Neuronal stem cell (in vitro differentiated cells): ENCODE results near the gene CASZ1.

Experiments
- DNase-seq: peaks from one replicate; pipeline ENCODE4 v3.0.0-alpha.2; 2013; ENCODE audit warnings: low spot score
- H2AFZ ChIP-seq: one replicate; pipeline ENCODE4 v1.6.1; 2013; ENCODE audit warnings: mild to moderate bottlenecking, low read length, inconsistent platforms
- H2AK5ac ChIP-seq: 2 replicates; pipeline ENCODE4 v1.6.1; 2013; ENCODE audit warnings: low read depth, mild to moderate bottlenecking, inconsistent platforms, low read length, moderate library complexity, mixed read lengths
- H2BK120ac ChIP-seq: 2 replicates; pipeline ENCODE4 v1.6.1; 2013; ENCODE audit warnings: low read depth, mild to moderate bottlenecking, inconsistent platforms, low read length, moderate library complexity, mixed read lengths
- H2BK12ac ChIP-seq: one replicate; pipeline ENCODE4 v1.6.1; 2013; ENCODE audit warnings: low read length, inconsistent platforms
- H2BK15ac ChIP-seq: 2 replicates; pipeline ENCODE4 v1.6.1; 2013; ENCODE audit warnings: mild to moderate bottlenecking, low read length, inconsistent platforms, mixed read lengths
- H2BK5ac ChIP-seq: one replicate; pipeline ENCODE4 v1.6.1; 2013; ENCODE audit warnings: inconsistent platforms, mild to moderate bottlenecking, low read length, moderate library complexity
- H3K14ac ChIP-seq: one replicate; pipeline ENCODE4 v1.6.1; 2013; ENCODE audit warnings: low read length, inconsistent platforms
- H3K18ac ChIP-seq: 2 replicates; pipeline ENCODE4 v1.6.1; 2013; ENCODE audit warnings: low read length, inconsistent platforms
- H3K23ac ChIP-seq: 2 replicates; pipeline ENCODE4 v1.6.1; 2013; ENCODE audit warnings: low read depth, mild to moderate bottlenecking, mixed read lengths, low read length, inconsistent platforms; ENCODE audit not compliant: poor library complexity
- H3K27ac ChIP-seq: replicated peaks from 3 replicates; pipeline ENCODE4 v1.5.1; 2013; ENCODE audit warnings: low read length, inconsistent platforms
- H3K27me3 ChIP-seq, 3 experiments: 2 replicates each; pipeline ENCODE4 v1.6.1; 2013; ENCODE audit warnings: low read length in 3 of 3, mild to moderate bottlenecking in 2 of 3, inconsistent platforms in 1 of 3, low read depth in 1 of 3, mixed read lengths in 1 of 3, moderate library complexity in 1 of 3; ENCODE audit not compliant: control insufficient read depth in 3 of 3, insufficient read depth in 3 of 3
- H3K36me3 ChIP-seq, 2 donors: replicated peaks in 1 of 2; 2 replicates each; pipeline ENCODE4 v1.6.1; 2013; ENCODE audit warnings: low read length in 2 of 2; ENCODE audit not compliant: control insufficient read depth in 2 of 2, insufficient read depth in 2 of 2
- H3K4ac ChIP-seq: 2 replicates; pipeline ENCODE4 v1.6.1; 2013; ENCODE audit warnings: inconsistent platforms, mild to moderate bottlenecking, low read length, moderate library complexity
- H3K4me1 ChIP-seq, 2 donors: 1 replicate in 1 of 2; 2 replicates in 1 of 2; pipeline ENCODE4 v1.6.1; 2013; ENCODE audit warnings: low read length in 2 of 2, low read depth in 1 of 2; ENCODE audit not compliant: control insufficient read depth in 2 of 2, insufficient read depth in 1 of 2
- H3K4me2 ChIP-seq: one replicate; pipeline ENCODE4 v1.6.1; 2013; ENCODE audit warnings: mild to moderate bottlenecking, low read length, inconsistent platforms; ENCODE audit not compliant: insufficient read depth, poor library complexity, severe bottlenecking
- H3K4me3 ChIP-seq, 2 donors: 2 replicates each; pipeline ENCODE4 v1.5.1; 2013; ENCODE audit warnings: low read length in 2 of 2, mild to moderate bottlenecking in 2 of 2, inconsistent platforms in 1 of 2, moderate library complexity in 1 of 2
- H3K79me1 ChIP-seq: one replicate; pipeline ENCODE4 v1.6.1; 2013; ENCODE audit warnings: low read depth, mild to moderate bottlenecking, inconsistent platforms, low read length, moderate library complexity
- H3K9ac ChIP-seq: one replicate; pipeline ENCODE4 v1.6.1; 2013; ENCODE audit warnings: mild to moderate bottlenecking, low read depth, low read length, inconsistent platforms; ENCODE audit not compliant: poor library complexity
- H3K9me3 ChIP-seq, 2 donors: replicated peaks in 1 of 2; 2 replicates each; pipeline versions ENCODE3 to v1.6.1; 2013; ENCODE audit warnings: low read length in 2 of 2, mild to moderate bottlenecking in 2 of 2, inconsistent platforms in 1 of 2, low read depth in 1 of 2, mixed read lengths in 1 of 2, moderate library complexity in 1 of 2; ENCODE audit not compliant: control insufficient read depth in 2 of 2, insufficient read depth in 1 of 2
- H4K8ac ChIP-seq: one replicate; pipeline ENCODE4 v1.6.1; 2013; ENCODE audit warnings: low read depth, mild to moderate bottlenecking, inconsistent platforms, low read length, moderate library complexity
- H4K91ac ChIP-seq: one replicate; pipeline ENCODE4 v1.6.1; 2013; ENCODE audit warnings: low read length, low read depth, mild to moderate bottlenecking, inconsistent platforms; ENCODE audit not compliant: poor library complexity
- WGBS, 2 donors: extraction: QIAGEN DNeasy Blood & Tissue Kit; methylation state at CpG; one replicate each; pipeline ENCODE4 v1.1.7; 2013; ENCODE audit warnings: missing lambda C conversion rate in 2 of 2, mixed read lengths in 1 of 2; ENCODE audit not compliant: insufficient read length in 2 of 2, insufficient replicate concordance in 1 of 2; ENCODE audit errors: extremely low coverage in 2 of 2; 5-methylcytosine and 5-hydroxymethylcytosine counted together

Gene CASZ1

DNA sequence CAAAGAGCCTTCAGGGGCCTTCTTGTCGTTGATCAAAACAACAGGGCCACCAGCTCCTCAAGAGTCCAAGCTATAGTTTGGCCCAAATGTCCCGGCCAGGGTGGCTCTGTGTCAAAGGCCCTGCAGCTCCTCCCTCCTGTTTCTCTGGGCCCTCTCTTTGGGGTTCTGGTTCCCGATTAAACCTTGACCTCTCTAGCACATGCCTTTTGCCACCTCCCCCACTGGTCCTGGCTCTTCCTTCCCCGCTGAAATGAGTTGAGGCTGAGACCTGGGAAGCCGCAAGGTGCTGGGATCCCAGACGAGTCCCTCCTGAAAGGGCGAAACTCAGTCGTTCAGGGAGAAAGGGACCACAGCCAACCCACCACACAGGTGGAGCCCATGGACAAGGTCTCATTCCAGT lies 56.9 kb downstream of the CASZ1 start:
- Histone ChIP-seq H2BK5ac (peak overlapping the region; percentile 47), H3K27me3 (no peaks in the 10 kb centered on the region), H3K27ac (no peak overlapping the region), H3K23ac (no peak overlapping the region), H3K18ac (peak overlapping the region; percentile 79), H2BK120ac (no peak overlapping the region), H3K4ac (no peak overlapping the region), H3K9me3 (no peaks in the 10 kb centered on the region), H3K14ac (no peak overlapping the region), H3K4me3 (no peak overlapping the region), H2AFZ (no peak overlapping the region), H3K4me2 (no peak overlapping the region), H3K9ac (no peak overlapping the region), H3K4me1 (peaks cover 24% of the 10 kb centered on the region in 2 donors), H3K79me1 (peaks cover 2% of the 10 kb centered on the region), H4K8ac (no peak overlapping the region), H2BK15ac (peak overlapping the region; percentile 3), H4K91ac (no peak overlapping the region), H3K36me3 (no peaks in the 10 kb centered on the region), H2BK12ac (no peak overlapping the region), H2AK5ac (peak overlapping the region; percentile 76)
- WGBS, 2 donors, result no CpG with 5 or more reads among the region's 8 CpGs
- no peak for DNase-seq

DNA sequence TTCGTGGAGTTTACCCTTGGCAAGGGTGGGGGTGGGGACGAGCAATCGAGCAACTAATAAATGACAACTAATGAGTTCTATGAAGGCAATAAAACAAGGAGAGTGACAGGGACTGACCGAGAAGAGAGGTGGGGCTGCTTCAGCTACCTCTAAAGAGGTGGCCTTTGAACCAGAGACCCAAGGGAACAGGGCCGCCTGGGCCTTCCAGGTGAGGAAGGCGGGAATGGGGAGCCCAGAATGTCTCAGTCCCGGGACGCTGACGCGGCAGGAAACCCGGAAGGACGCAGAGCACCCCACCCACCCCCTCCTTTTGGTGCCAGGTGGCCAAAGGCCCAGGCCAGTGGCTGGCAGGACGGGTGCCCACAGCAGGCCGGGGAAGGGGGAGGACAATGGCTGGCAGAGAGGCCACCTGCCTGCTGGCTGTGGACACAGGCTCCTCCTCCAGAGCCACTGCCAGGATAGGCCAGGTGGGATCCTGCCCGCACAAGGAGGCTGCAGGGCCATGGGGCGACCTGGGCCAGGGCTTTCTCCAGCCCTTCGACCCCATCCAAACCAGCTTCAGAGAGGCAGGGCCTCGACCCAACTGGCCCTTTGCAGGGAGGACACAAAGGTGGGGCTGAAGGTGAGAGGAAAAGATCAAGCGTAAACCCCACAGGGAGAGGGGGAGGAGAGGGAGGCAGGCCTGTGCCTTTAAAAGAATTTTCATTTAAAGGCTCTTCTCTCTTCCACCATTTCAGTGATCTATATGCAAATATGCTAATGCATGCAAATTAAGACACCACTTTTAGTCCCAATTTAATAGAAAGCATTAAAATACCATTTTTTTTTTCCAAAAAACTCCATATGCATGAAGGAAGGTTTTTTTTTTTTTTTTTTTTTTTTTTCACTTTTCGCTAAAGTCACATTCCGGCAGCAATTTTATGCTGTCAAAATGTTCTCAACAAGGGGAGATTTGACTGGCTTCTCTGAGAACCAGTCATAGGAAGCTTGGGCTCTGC lies 58.1 kb downstream of the CASZ1 start:
- peaks cover 34% of the 10 kb centered on the region in 2 donors for H3K4me1 ChIP-seq
- peak overlapping the region; percentile 93 for H2AK5ac ChIP-seq
- peak overlapping the region; percentile 77 for H2BK15ac ChIP-seq
- peak overlapping the region; percentile 87 for H3K23ac ChIP-seq
- peak overlapping the region; percentile 88 for H2BK120ac ChIP-seq
- peak overlapping the region; percentile 34 for H3K9ac ChIP-seq
- H3K9me3 ChIP-seq, result no peaks in the 10 kb centered on the region
- H3K4me2 ChIP-seq, result no peak overlapping the region
- H3K18ac ChIP-seq, result peak overlapping the region; percentile 86
- no peaks in the 10 kb centered on the region for H3K36me3 ChIP-seq
- peak overlapping the region; percentile 68 for H3K4ac ChIP-seq
- no peak overlapping the region for H3K4me3 ChIP-seq
- H4K91ac ChIP-seq, result no peak overlapping the region
- H2BK12ac ChIP-seq, result peak overlapping the region; percentile 81
- peaks cover 4% of the 10 kb centered on the region for H3K79me1 ChIP-seq
- H3K14ac ChIP-seq, result no peak overlapping the region
- no peak overlapping the region for H4K8ac ChIP-seq
- H3K27ac ChIP-seq, result no peak overlapping the region
- H3K27me3 ChIP-seq, result no peaks in the 10 kb centered on the region
- no peak for DNase-seq
- H2AFZ ChIP-seq, result no peak overlapping the region
- WGBS, 2 donors, result no CpG with 5 or more reads among the region's 21 CpGs
- no peak overlapping the region for H2BK5ac ChIP-seq

DNA sequence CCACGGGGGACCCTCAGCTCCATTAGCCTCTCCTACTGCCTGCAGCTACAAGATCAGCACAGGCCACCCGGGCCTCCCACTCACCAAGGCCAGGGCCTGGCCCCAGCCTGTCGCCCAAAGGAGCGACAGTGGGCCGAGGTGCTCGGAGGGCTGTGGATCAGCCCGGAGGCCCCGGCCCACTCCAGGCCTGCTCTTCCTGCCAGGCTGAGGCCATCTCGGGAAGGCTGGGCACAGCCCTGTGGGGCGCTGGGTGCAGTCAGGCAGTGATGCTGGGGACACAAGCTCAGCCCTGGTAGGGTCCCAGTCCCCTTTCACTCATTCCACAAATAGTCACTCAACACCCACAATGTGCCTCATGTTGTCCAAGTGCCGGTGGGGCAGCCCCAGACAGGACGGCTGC lies 58.8 kb downstream of the CASZ1 start:
- no peaks in the 10 kb centered on the region for H3K9me3 ChIP-seq
- H3K79me1 ChIP-seq, result peaks cover 5% of the 10 kb centered on the region
- no peaks in the 10 kb centered on the region for H3K36me3 ChIP-seq
- no peak overlapping the region for H3K14ac ChIP-seq
- no peaks in the 10 kb centered on the region for H3K27me3 ChIP-seq
- H4K91ac ChIP-seq, result no peak overlapping the region
- peak overlapping the region; percentile 67 for H2AK5ac ChIP-seq
- peaks cover 38 to 42% of the 10 kb centered on the region in 2 donors for H3K4me1 ChIP-seq
- peak overlapping the region; percentile 54 for H2BK15ac ChIP-seq
- no peak overlapping the region for H2BK5ac ChIP-seq
- H3K4ac ChIP-seq, result no peak overlapping the region
- no peak overlapping the region for H2AFZ ChIP-seq
- H4K8ac ChIP-seq, result no peak overlapping the region
- H3K27ac ChIP-seq, result no peak overlapping the region
- WGBS, 2 donors, result no CpG with 5 or more reads among the region's 12 CpGs
- H3K4me2 ChIP-seq, result no peak overlapping the region
- peak overlapping the region; percentile 38 for H3K23ac ChIP-seq
- H3K4me3 ChIP-seq, result no peak overlapping the region
- no peak for DNase-seq
- H3K9ac ChIP-seq, result no peak overlapping the region
- peak overlapping the region; percentile 75 for H2BK120ac ChIP-seq
- H3K18ac ChIP-seq, result peak overlapping the region; percentile 77
- peak overlapping the region; percentile 46 for H2BK12ac ChIP-seq
